CD4-positive, alpha-beta T cell (primary cell): ENCODE data around the gene TOM1L2. TPM values are rescaled to one million over a fixed set of nuclear protein-coding genes. Genes with fewer than 3 reads are reported as not detected.

Experiments used
- ATAC-seq: fragments of 200-7000 bp; cut with Tn5 transposase; one replicate; pipeline ENCODE4 v1.10.0; 2022; ENCODE audit warnings: mild to moderate bottlenecking; ENCODE audit not compliant: poor library complexity
- CTCF ChIA-PET: fragments of 350-600 bp; sonication (Branson Sonifier 250); formaldehyde crosslinking; loops from one replicate; lab custom pipeline; 2021; ENCODE audit warnings: antibody characterized with exemption, inconsistent platforms; lab: Charles Lee
- POLR2A ChIA-PET: fragments of 350-600 bp; sonication (Branson Sonifier 250); formaldehyde crosslinking; loops from one replicate; lab custom pipeline; 2021; ENCODE audit warnings: antibody characterized with exemption, inconsistent platforms; lab: Charles Lee
- DNase-seq, 14 experiments: peaks; one replicate each; pipeline ENCODE4 v3.0.0-alpha.2; 2013 to 2020; ENCODE audit warnings: mixed read lengths in 2 of 14
- H3K27ac ChIP-seq, 2 donors: one replicate each; pipeline versions ENCODE4 v1.5.1 to v1.7.0; 2013; ENCODE audit warnings: low read length in 2 of 2, low read depth in 1 of 2, mild to moderate bottlenecking in 1 of 2
- H3K27me3 ChIP-seq, 2 experiments: 1 replicate in 1 of 2; 2 replicates in 1 of 2; pipeline versions ENCODE4 v1.6.1 to v1.7.0; 2013; ENCODE audit warnings: low read length in 2 of 2, control low read depth in 1 of 2, mild to moderate bottlenecking in 1 of 2, moderate library complexity in 1 of 2; ENCODE audit not compliant: insufficient read depth in 2 of 2, control insufficient read depth in 1 of 2
- H3K36me3 ChIP-seq: one replicate; pipeline ENCODE4 v1.6.1; 2013; ENCODE audit warnings: low read length, control low read depth; ENCODE audit not compliant: insufficient read depth
- H3K4me1 ChIP-seq: one replicate; pipeline ENCODE4 v1.6.1; 2013; ENCODE audit warnings: low read length, control low read depth; ENCODE audit not compliant: insufficient read depth
- H3K4me3 ChIP-seq: one replicate; pipeline ENCODE4 v1.5.1; 2013; ENCODE audit warnings: mild to moderate bottlenecking, low read length, moderate library complexity
- H3K9me3 ChIP-seq, 2 experiments: 1 replicate in 1 of 2; 2 replicates in 1 of 2; pipeline versions ENCODE4 v1.6.1 to v1.7.0; 2013; ENCODE audit warnings: low read length in 2 of 2, mild to moderate bottlenecking in 2 of 2, control low read depth in 1 of 2, moderate library complexity in 1 of 2; ENCODE audit not compliant: control insufficient read depth in 1 of 2, insufficient read depth in 1 of 2
- H3K27ac Mint-ChIP-seq: one replicate; pipeline ENCODE4 v1.8.0; 2020; ENCODE audit warnings: mixed read lengths
- H3K27me3 Mint-ChIP-seq: one replicate; pipeline ENCODE4 v1.8.0; 2021; ENCODE audit warnings: mixed read lengths
- H3K36me3 Mint-ChIP-seq: one replicate; pipeline ENCODE4 v1.8.0; 2021; ENCODE audit warnings: low read depth, mixed read lengths
- H3K4me1 Mint-ChIP-seq: one replicate; pipeline ENCODE4 v1.8.0; 2021; ENCODE audit warnings: low read depth, mixed read lengths
- H3K4me3 Mint-ChIP-seq: one replicate; pipeline ENCODE4 v1.8.0; 2020; ENCODE audit warnings: mild to moderate bottlenecking, mixed read lengths
- H3K9me3 Mint-ChIP-seq: one replicate; pipeline ENCODE4 v1.8.0; 2020; ENCODE audit warnings: mixed read lengths
- intact Hi-C, 2 experiments: fragments of 100-400 bp; cut with DNase I in 1 of 2; cut with micrococcal nuclease in 1 of 2; formaldehyde crosslinking; loops; one replicate each; pipeline versions ENCODE4 v1.15.1 to v1.9.0; 2023 to 2025; cut with DNase I, micrococcal nuclease
- total RNA-seq, 174 experiments: library from RNA in 2 of 174; stranded (reverse) in 2 of 174; gene quantifications; one replicate each; pipeline ENCODE4 v1.2.3 and lab custom pipeline; 2021 to 2026
- TF ChIP-seq, protein P1 (sequence below): fragments of 200-600 bp; IDR thresholded peaks from one replicate; pipeline ENCODE4 v1.8.0; 2022; ENCODE audit warnings: antibody characterized with exemption, mild to moderate bottlenecking

TOM1L2 gene
- total RNA-seq, 2 experiments from 2014 or later, result 28.5 to 30.5 TPM

DNA sequence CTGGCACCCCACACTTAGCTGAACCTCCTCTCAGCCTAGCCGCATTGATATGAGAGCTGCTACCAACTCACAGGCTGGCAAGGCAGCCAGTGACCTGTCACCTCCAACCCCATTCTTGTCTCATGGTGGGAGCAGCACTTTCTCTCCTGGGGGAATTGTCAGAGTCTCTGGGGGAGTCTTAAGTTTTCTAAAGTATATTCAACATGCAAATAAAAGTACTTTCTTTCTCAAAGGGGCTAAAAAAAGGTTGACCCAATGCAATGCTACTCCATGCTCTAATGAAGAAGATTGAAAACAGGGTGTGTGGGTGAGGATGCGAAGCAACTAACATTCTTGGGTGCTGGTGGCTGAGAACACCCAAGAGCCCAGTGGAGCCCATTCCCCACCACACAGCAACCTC is 82.3 kb downstream of the TOM1L2 start:
- POLR2A ChIA-PET, result no interaction called here
- Histone ChIP-seq H3K27me3 (no peaks in the 10 kb centered on the region), H3K9me3 (no peaks in the 10 kb centered on the region), H3K27ac (no peak overlapping the region), H3K4me3 (no peak overlapping the region), H3K4me1 (peaks cover 2% of the 10 kb centered on the region), H3K36me3 (peaks cover 34% of the 10 kb centered on the region)
- Mint-ChIP-seq H3K27me3 (no peaks in the 10 kb centered on the region), H3K4me1 (peaks cover 10% of the 10 kb centered on the region), H3K27ac (no peak overlapping the region), H3K4me3 (no peak overlapping the region), H3K36me3 (peaks cover 69% of the 10 kb centered on the region), H3K9me3 (no peaks in the 10 kb centered on the region)
- TF ChIP-seq, protein P1, sequence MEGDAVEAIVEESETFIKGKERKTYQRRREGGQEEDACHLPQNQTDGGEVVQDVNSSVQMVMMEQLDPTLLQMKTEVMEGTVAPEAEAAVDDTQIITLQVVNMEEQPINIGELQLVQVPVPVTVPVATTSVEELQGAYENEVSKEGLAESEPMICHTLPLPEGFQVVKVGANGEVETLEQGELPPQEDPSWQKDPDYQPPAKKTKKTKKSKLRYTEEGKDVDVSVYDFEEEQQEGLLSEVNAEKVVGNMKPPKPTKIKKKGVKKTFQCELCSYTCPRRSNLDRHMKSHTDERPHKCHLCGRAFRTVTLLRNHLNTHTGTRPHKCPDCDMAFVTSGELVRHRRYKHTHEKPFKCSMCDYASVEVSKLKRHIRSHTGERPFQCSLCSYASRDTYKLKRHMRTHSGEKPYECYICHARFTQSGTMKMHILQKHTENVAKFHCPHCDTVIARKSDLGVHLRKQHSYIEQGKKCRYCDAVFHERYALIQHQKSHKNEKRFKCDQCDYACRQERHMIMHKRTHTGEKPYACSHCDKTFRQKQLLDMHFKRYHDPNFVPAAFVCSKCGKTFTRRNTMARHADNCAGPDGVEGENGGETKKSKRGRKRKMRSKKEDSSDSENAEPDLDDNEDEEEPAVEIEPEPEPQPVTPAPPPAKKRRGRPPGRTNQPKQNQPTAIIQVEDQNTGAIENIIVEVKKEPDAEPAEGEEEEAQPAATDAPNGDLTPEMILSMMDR, result no peak
- CTCF ChIA-PET, result no interaction called here
- intact Hi-C loops, result no loop called here
- DNase-seq (no peak), ATAC-seq (no peak)

DNA sequence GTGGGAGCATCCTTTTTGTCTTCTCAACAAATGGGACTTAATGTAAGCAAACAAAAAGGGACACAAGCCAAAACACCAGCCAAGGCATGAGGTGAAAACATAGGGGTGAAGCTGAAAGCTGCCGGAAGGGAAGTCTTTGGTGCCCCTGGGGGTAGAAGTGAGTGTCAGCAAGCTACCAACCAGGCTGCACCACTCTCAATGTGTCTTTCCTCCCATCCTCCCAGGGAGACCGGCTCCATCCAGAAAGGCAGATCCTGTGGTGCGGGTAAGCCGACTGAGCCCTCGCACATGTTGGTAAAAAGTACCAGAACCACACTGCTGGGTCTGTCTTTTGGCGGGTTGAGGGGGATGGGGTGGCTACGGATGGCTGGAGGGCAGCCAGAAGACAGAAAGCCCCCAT is 83.4 kb downstream of the TOM1L2 start:
- no peak overlapping the region for H3K27ac Mint-ChIP-seq
- no peak overlapping the region for H3K4me3 Mint-ChIP-seq
- peaks cover 2% of the 10 kb centered on the region for H3K4me1 ChIP-seq
- no peak overlapping the region for H3K4me3 ChIP-seq
- H3K27me3 Mint-ChIP-seq, result no peaks in the 10 kb centered on the region
- H3K27me3 ChIP-seq, result no peaks in the 10 kb centered on the region
- POLR2A ChIA-PET, result no interaction called here
- H3K4me1 Mint-ChIP-seq, result peaks cover 10% of the 10 kb centered on the region
- H3K9me3 Mint-ChIP-seq, result no peaks in the 10 kb centered on the region
- ATAC-seq (no peak), DNase-seq (no peak)
- no peak overlapping the region for H3K27ac ChIP-seq
- intact Hi-C loops, result no loop called here
- H3K36me3 Mint-ChIP-seq, result peaks cover 69% of the 10 kb centered on the region
- TF ChIP-seq, protein P1, result no peak
- H3K36me3 ChIP-seq, result peaks cover 35% of the 10 kb centered on the region
- no peaks in the 10 kb centered on the region for H3K9me3 ChIP-seq
- CTCF ChIA-PET, result interaction anchor here (1.0 kb wide), 1 partner anchor 30 kb away, joined by 3 read pairs; no protein-coding TSS in a partner anchor

DNA sequence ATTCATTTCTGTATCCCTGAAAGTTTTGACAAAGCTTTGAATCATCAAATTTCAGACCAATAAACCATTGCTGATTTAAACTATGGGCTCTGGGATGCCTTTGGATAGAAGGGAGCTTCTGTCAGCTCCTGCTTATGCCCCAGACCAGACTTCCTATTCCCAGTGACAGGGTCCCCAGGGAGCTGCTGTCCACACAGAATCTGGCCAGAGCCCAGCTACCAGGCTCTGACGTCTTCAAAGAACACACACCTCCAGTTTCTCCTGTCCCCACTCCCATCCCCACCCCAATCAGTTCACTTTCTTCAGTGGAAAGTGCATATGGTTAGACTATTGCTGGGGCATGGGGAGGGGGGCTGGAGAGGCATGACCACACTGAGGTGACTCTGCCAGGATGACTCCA is 83.8 kb downstream of the TOM1L2 start:
- no peaks in the 10 kb centered on the region for H3K9me3 Mint-ChIP-seq

More for the DNA sequence above, 83.8 kb downstream of the TOM1L2 start:
- H3K36me3 Mint-ChIP-seq, result peaks cover 69% of the 10 kb centered on the region
- intact Hi-C loops, result no loop called here
- H3K4me3 ChIP-seq, result no peak overlapping the region
- ChIA-PET POLR2A (no interaction called here), CTCF (interaction anchor here (1.0 kb wide), 1 partner anchor 31 kb away, joined by 3 read pairs; no protein-coding TSS in a partner anchor)
- H3K27ac Mint-ChIP-seq, result no peak overlapping the region
- H3K4me1 Mint-ChIP-seq, result peaks cover 10% of the 10 kb centered on the region
- no peaks in the 10 kb centered on the region for H3K9me3 ChIP-seq
- H3K27me3 ChIP-seq, result no peaks in the 10 kb centered on the region
- H3K27ac ChIP-seq, result no peak overlapping the region
- H3K27me3 Mint-ChIP-seq, result no peaks in the 10 kb centered on the region
- DNase-seq (no peak), ATAC-seq (no peak)
- H3K36me3 ChIP-seq, result peaks cover 38% of the 10 kb centered on the region
- H3K4me3 Mint-ChIP-seq, result no peak overlapping the region
- TF ChIP-seq, protein P1, result no peak
- peaks cover 2% of the 10 kb centered on the region for H3K4me1 ChIP-seq
